H9 (cell line): Measurements from ENCODE around the gene CYSLTR2. TPM values are rescaled to one million over a fixed set of nuclear protein-coding genes. Genes with fewer than 3 reads are reported as not detected.

ENCODE experiments used
- DNase-seq: peaks from one replicate; pipeline ENCODE4 v3.0.0-alpha.2; 2017
- H2AFZ ChIP-seq: one replicate; pipeline ENCODE4 v1.6.1; 2013; ENCODE audit warnings: mild to moderate bottlenecking, low read length, control low read depth, moderate library complexity
- H2AK5ac ChIP-seq: 2 replicates; pipeline ENCODE4 v1.6.1; 2013; ENCODE audit warnings: low read length, control low read depth, mixed read lengths; ENCODE audit not compliant: insufficient read length
- H2BK120ac ChIP-seq: one replicate; pipeline ENCODE4 v1.6.1; 2013; ENCODE audit warnings: low read depth, mild to moderate bottlenecking, low read length, control low read depth, inconsistent platforms; ENCODE audit not compliant: poor library complexity, severe bottlenecking
- H2BK12ac ChIP-seq: 2 replicates; pipeline ENCODE4 v1.6.1; 2013; ENCODE audit warnings: low read length, control low read depth, mixed read lengths, low read depth; ENCODE audit not compliant: insufficient read length
- H2BK15ac ChIP-seq: 2 replicates; pipeline ENCODE4 v1.6.1; 2013; ENCODE audit warnings: low read depth, low read length, control low read depth
- H2BK20ac ChIP-seq: one replicate; pipeline ENCODE4 v1.6.1; 2013; ENCODE audit warnings: low read depth, mild to moderate bottlenecking, low read length, control low read depth, inconsistent platforms; ENCODE audit not compliant: poor library complexity, severe bottlenecking
- H2BK5ac ChIP-seq: 2 replicates; pipeline ENCODE4 v1.6.1; 2013; ENCODE audit warnings: low read length, control low read depth, mixed read lengths; ENCODE audit not compliant: insufficient read length
- H3K14ac ChIP-seq: 2 replicates; pipeline ENCODE4 v1.6.1; 2013; ENCODE audit warnings: low read length, control low read depth; ENCODE audit not compliant: insufficient read depth
- H3K18ac ChIP-seq: 2 replicates; pipeline ENCODE4 v1.6.1; 2013; ENCODE audit warnings: low read depth, mild to moderate bottlenecking, mixed read lengths, low read length, control low read depth; ENCODE audit not compliant: insufficient read length
- H3K23ac ChIP-seq: 2 replicates; pipeline ENCODE4 v1.6.1; 2013; ENCODE audit warnings: low read length, control low read depth, mixed read lengths, low read depth; ENCODE audit not compliant: insufficient read length
- H3K23me2 ChIP-seq: 2 replicates; pipeline ENCODE4 v1.6.1; 2013; ENCODE audit warnings: low read depth, mild to moderate bottlenecking, mixed read lengths, low read length, control low read depth; ENCODE audit not compliant: insufficient read length, poor library complexity, severe bottlenecking
- H3K27ac ChIP-seq: 2 replicates; pipeline ENCODE4 v1.5.1; 2013; ENCODE audit warnings: low read length, control low read depth, mixed read lengths, low read depth; ENCODE audit not compliant: insufficient read length
- H3K27me3 ChIP-seq: 2 replicates; pipeline ENCODE4 v1.6.1; 2013; ENCODE audit warnings: low read length, control low read depth, inconsistent platforms; ENCODE audit not compliant: insufficient read depth
- H3K4ac ChIP-seq: 2 replicates; pipeline ENCODE4 v1.6.1; 2013; ENCODE audit warnings: low read depth, mild to moderate bottlenecking, control low read depth, inconsistent platforms, low read length, moderate library complexity
- H3K4me1 ChIP-seq: 2 replicates; pipeline ENCODE4 v1.6.1; 2013; ENCODE audit warnings: low read length, control low read depth, inconsistent platforms; ENCODE audit not compliant: insufficient read depth
- H3K4me2 ChIP-seq: 2 replicates; pipeline ENCODE4 v1.6.1; 2013; ENCODE audit warnings: low read length, control low read depth, mixed read lengths; ENCODE audit not compliant: insufficient read length, insufficient read depth
- H3K56ac ChIP-seq: 2 replicates; pipeline ENCODE4 v1.6.1; 2013; ENCODE audit warnings: low read depth, mild to moderate bottlenecking, mixed read lengths, low read length, control low read depth; ENCODE audit not compliant: insufficient read length
- H3K79me1 ChIP-seq: 2 replicates; pipeline ENCODE4 v1.6.1; 2013; ENCODE audit warnings: low read depth, mild to moderate bottlenecking, moderate library complexity, low read length, control low read depth, inconsistent platforms; ENCODE audit not compliant: insufficient read depth, poor library complexity, severe bottlenecking
- H3K79me2 ChIP-seq: 2 replicates; pipeline ENCODE4 v1.6.1; 2013; ENCODE audit warnings: low read length, control low read depth, inconsistent platforms; ENCODE audit not compliant: insufficient read depth
- H3K9ac ChIP-seq: 2 replicates; pipeline ENCODE4 v1.6.1; 2013; ENCODE audit warnings: low read length, control low read depth, mixed read lengths; ENCODE audit not compliant: insufficient read length; ENCODE audit errors: extremely low read depth
- H3K9me3 ChIP-seq: one replicate; pipeline ENCODE4 v1.6.1; 2013; ENCODE audit warnings: low read depth, low read length, inconsistent platforms; ENCODE audit not compliant: control insufficient read depth
- H3T11ph ChIP-seq: one replicate; pipeline ENCODE4 v1.6.1; 2013; ENCODE audit warnings: mild to moderate bottlenecking, low read length, control low read depth, inconsistent platforms
- H4K20me1 ChIP-seq: one replicate; pipeline ENCODE4 v1.6.1; 2013; ENCODE audit not compliant: control insufficient read depth, insufficient read length, insufficient read depth
- H4K5ac ChIP-seq: 2 replicates; pipeline ENCODE4 v1.6.1; 2013; ENCODE audit warnings: low read depth, mild to moderate bottlenecking, mixed read lengths, low read length, control low read depth; ENCODE audit not compliant: insufficient read length
- H4K8ac ChIP-seq: replicated peaks from 2 replicates; pipeline ENCODE4 v1.6.1; 2013; ENCODE audit warnings: low read length, control low read depth, mixed read lengths, low read depth; ENCODE audit not compliant: insufficient read length
- H4K91ac ChIP-seq: 2 replicates; pipeline ENCODE4 v1.6.1; 2013; ENCODE audit warnings: low read depth, mild to moderate bottlenecking, moderate library complexity, mixed read lengths, low read length, control low read depth; ENCODE audit not compliant: insufficient read length
- H3K27ac Mint-ChIP-seq, 3 experiments: 2 replicates in 2 of 3; 3 replicates in 1 of 3; pipeline ENCODE4 v1.8.0; 2020 to 2021; ENCODE audit warnings: mixed read lengths in 3 of 3, mild to moderate bottlenecking in 1 of 3, moderate library complexity in 1 of 3
- H3K27me3 Mint-ChIP-seq: 2 replicates; pipeline ENCODE4 v1.8.0; 2021; ENCODE audit warnings: low read depth, mild to moderate bottlenecking, moderate library complexity, mixed read lengths
- H3K36me3 Mint-ChIP-seq, 3 experiments: 2 replicates in 2 of 3; 3 replicates in 1 of 3; pipeline ENCODE4 v1.8.0; 2020 to 2021; ENCODE audit warnings: low read depth in 3 of 3, mixed read lengths in 3 of 3; ENCODE audit not compliant: insufficient read depth in 1 of 3
- H3K4me1 Mint-ChIP-seq, 2 experiments: 2 replicates each; pipeline ENCODE4 v1.8.0; 2020; ENCODE audit warnings: mixed read lengths in 2 of 2
- H3K4me3 Mint-ChIP-seq, 2 experiments: 2 replicates in 1 of 2; 3 replicates in 1 of 2; pipeline ENCODE4 v1.8.0; 2020 to 2021; ENCODE audit warnings: mild to moderate bottlenecking in 2 of 2, mixed read lengths in 2 of 2, moderate library complexity in 1 of 2
- H3K9me3 Mint-ChIP-seq, 2 experiments: 2 replicates in 1 of 2; 3 replicates in 1 of 2; pipeline ENCODE4 v1.8.0; 2020; ENCODE audit warnings: mild to moderate bottlenecking in 2 of 2, mixed read lengths in 2 of 2, moderate library complexity in 1 of 2
- total RNA-seq: library from RNA; stranded (reverse); gene quantifications from 2 replicates; pipeline ENCODE4 v1.2.1, GENCODE V29; 2021
- TF ChIP-seq, protein P1 (sequence below): fragments of 200-600 bp; sonication (generic); conservative IDR thresholded peaks from 3 replicates; pipeline ENCODE4 v1.8.0; 2021; ENCODE audit warnings: antibody characterized with exemption, mild to moderate bottlenecking

Gene CYSLTR2
- total RNA-seq, 1 experiment from 2014 or later = not detected

DNA sequence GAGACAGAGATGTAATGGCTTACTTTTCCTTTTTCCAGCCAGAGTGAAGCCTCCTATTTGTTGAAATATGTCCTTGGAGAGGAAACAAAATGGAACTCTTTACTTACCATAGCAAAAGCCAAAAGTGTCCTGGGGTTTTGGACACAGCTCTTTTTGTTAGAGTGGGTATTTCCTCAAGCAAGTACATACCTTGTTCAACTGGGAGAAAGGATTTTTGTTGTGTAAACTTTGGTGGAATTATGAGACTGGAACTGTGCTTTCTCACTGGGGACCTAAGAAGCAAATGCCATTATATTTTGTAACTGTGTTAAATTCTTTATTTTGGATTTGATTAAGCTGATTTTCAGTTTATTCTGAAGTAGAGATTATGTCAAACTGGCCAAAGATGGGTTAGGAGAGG is 58.4 kb downstream of the CYSLTR2 start:
- Histone ChIP-seq H2BK20ac (no peak overlapping the region), H3K9me3 (peaks cover 12% of the 10 kb centered on the region)
- TF ChIP-seq, protein P1, sequence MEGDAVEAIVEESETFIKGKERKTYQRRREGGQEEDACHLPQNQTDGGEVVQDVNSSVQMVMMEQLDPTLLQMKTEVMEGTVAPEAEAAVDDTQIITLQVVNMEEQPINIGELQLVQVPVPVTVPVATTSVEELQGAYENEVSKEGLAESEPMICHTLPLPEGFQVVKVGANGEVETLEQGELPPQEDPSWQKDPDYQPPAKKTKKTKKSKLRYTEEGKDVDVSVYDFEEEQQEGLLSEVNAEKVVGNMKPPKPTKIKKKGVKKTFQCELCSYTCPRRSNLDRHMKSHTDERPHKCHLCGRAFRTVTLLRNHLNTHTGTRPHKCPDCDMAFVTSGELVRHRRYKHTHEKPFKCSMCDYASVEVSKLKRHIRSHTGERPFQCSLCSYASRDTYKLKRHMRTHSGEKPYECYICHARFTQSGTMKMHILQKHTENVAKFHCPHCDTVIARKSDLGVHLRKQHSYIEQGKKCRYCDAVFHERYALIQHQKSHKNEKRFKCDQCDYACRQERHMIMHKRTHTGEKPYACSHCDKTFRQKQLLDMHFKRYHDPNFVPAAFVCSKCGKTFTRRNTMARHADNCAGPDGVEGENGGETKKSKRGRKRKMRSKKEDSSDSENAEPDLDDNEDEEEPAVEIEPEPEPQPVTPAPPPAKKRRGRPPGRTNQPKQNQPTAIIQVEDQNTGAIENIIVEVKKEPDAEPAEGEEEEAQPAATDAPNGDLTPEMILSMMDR = no peak

More for the DNA sequence above, 58.4 kb downstream of the CYSLTR2 start:
- Histone ChIP-seq H3K23me2 (no peaks in the 10 kb centered on the region), H3K4ac (no peak overlapping the region), H4K8ac (no peak overlapping the region), H3K4me1 (no peaks in the 10 kb centered on the region), H4K5ac (no peak overlapping the region), H2BK15ac (no peak overlapping the region), H3K14ac (no peak overlapping the region), H3K4me2 (no peak overlapping the region), H3K18ac (no peak overlapping the region), H3K79me1 (no peaks in the 10 kb centered on the region), H3K9ac (no peak overlapping the region), H3K27me3 (no peaks in the 10 kb centered on the region), H3T11ph (no peak overlapping the region), H4K91ac (no peak overlapping the region), H2BK5ac (no peak overlapping the region), H3K23ac (no peak overlapping the region), H3K27ac (no peak overlapping the region), H3K56ac (no peak overlapping the region), H4K20me1 (no peaks in the 10 kb centered on the region), H2BK12ac (no peak overlapping the region), H3K79me2 (no peaks in the 10 kb centered on the region), H2AFZ (no peak overlapping the region), H2AK5ac (no peak overlapping the region), H2BK120ac (no peak overlapping the region)
- Mint-ChIP-seq H3K27me3 (peaks cover 2% of the 10 kb centered on the region; the same call in 1 of the 2 replicates), H3K9me3 (peaks cover 38 to 46% of the 10 kb centered on the region in 2 experiments), H3K4me3 (no peak overlapping the region; a peak in 1 of 5 replicates), H3K36me3 (peaks cover 5 to 37% (median 25%) of the 10 kb centered on the region in 3 experiments; a peak in 6 of 7 replicates), H3K4me1 (peaks cover 15 to 18% of the 10 kb centered on the region in 2 experiments), H3K27ac (no peak overlapping the region)
- no peak for DNase-seq
